ENCODE data around the gene UROC1.

Gene UROC1

DNA sequence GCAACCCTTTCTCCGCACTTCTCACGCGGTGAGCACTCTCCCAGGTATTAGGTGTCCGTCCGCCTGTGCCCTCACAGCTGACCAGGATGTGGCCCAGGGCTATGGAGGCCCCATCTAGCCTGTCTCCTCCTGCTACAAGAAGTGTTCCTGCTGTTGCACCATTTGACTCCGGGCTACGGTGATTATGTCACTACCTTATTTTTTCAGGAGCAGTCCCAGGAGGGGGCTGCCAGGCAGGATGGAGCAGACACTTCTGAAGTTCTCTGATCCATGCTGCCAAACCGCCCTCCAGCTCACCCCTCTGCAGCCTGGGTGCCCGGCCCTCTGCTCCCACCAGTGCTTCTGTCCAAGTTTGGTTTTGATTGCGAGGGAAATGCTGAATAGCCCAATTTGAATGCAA is 78.8 kb downstream of the UROC1 start:
- no peak for DNase-seq

- no peak for DNase-seq
Observed at GRCh38 chr3:126438186-126438585, 79.4 kb downstream of the UROC1 start.

DNA sequence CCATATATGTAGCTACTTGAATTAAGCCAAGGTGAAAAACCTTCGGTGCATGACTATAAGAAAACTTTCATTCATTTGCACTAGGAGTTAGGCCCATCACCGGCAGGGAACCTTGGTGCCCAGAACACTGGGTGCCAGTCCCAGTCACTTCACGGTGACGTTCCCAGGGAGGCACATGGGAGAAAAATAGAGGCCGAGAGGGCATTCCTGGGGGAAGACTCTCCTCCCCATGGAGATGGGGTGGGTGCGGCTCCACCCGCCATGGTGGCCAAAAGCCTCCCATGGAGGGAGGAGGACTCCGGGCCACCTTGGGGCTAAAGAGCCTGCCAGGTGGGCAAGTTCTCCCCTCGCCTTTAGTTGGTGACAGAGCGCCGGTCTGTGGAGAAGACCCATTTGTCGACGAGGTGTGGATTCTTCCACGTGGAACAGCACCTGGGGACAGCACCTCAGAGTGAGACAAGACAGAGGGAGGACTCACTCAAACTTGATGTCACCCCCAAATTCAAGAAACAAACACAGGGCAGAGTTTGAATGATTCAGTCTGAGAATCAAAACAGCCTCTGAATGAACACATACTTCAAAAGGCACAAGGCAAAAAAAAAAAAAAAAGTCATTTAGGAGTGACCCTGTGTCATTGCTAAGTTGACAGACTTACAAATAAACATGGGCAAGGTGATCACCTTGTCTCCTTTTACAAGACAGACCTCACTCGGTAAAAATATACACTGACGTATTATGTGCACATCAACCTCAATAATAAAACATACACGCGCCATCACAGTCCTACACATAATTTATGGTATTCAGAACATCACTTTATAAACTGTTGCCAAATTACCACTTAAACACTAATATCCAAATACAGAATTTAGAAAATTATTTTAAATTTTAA is 80.5 kb downstream of the UROC1 start:
- no peak for DNase-seq

DNA sequence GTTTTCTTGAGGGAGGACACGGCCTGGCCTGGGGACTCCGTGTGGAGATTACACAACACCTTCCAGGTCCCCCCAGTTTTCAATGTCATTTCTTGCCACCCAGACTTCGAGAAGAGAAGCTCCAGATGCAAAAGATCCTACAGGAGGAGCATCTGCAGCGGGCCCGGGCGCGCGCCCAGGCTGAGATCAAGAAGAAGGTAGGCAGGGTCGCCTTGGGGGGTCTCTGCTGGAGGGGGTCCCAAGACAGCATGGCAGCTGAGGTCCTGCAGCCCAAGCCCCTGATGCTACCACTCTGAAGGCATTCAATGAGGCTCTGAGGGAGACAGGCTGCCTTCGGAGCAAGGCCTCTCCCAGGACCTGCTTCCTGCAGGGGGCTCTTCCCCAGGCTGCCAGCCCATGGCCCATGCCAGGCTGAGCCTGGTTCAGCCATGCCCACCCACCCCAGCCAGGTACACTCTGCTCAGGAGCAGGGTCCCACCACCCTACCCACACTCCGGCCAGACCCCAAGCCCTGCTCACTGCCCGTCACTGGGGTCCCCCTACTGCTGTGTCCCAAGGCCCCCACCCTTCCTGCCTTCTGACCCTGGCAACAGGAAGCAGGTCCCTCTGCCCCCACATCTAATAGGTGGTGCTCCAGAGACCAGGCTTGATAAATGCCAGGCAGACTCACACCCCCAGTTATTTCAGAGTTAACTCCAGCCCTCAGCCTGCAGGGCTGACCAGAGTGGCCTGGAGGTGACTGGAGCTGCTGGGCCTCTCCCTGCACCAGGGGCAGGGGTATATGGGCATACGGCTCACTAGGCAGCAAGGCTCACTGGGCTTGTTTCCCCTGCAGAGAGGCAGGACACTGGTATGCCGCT is 81.9 kb downstream of the UROC1 start:
- no peak for DNase-seq

- no peak for DNase-seq
Observed at GRCh38 chr3:126434931-126435411, 82.6 kb downstream of the UROC1 start.

- DNase-seq: no peak
Observed at GRCh38 chr3:126434264-126434590, 83.3 kb downstream of the UROC1 start.

- no peak for DNase-seq
Observed at GRCh38 chr3:126433496-126434263, 83.9 kb downstream of the UROC1 start.

- no peak for DNase-seq
Observed at GRCh38 chr3:126433105-126433430, 84.5 kb downstream of the UROC1 start.

GRCh38 chr3:126432361-126433104 is 85.0 kb downstream of the UROC1 start:
- DNase-seq: no peak

Data from hematopoietic multipotent progenitor cell treated with erythropoietin and hydrocortisone succinate and interleukin-3 and kit ligand, for 6 days (in vitro differentiated cells).